Neural progenitor cell (in vitro differentiated cells): ENCODE data around the gene DPH3. TPM values are rescaled to one million over a fixed set of nuclear protein-coding genes. Genes with fewer than 3 reads are reported as not detected.

Source experiments
- DNase-seq: peaks from one replicate; pipeline ENCODE4 v3.0.0-alpha.2; 2016; ENCODE audit warnings: low spot score
- H2AFZ ChIP-seq: fragments of 200-600 bp; sonication (generic); replicated peaks from 2 replicates; pipeline ENCODE4 v1.6.1; 2016; ENCODE audit warnings: antibody characterized with exemption
- H3F3A ChIP-seq: fragments of 200-600 bp; sonication (generic); 2 replicates; pipeline ENCODE4 v1.6.1; 2016; ENCODE audit warnings: antibody characterized with exemption, low read depth
- H3K27ac ChIP-seq: fragments of 200-600 bp; sonication (generic); 2 replicates; pipeline ENCODE4 v1.5.1; 2016; ENCODE audit warnings: mild to moderate bottlenecking
- H3K27me3 ChIP-seq: fragments of 200-600 bp; sonication (generic); 2 replicates; pipeline ENCODE4 v1.6.1; 2016; ENCODE audit warnings: mild to moderate bottlenecking, moderate library complexity
- H3K36me3 ChIP-seq: fragments of 200-600 bp; sonication (generic); 2 replicates; pipeline ENCODE4 v1.5.1; 2016
- H3K4me1 ChIP-seq: fragments of 200-600 bp; sonication (generic); 2 replicates; pipeline ENCODE4 v1.6.1; 2016; ENCODE audit warnings: mixed run types
- H3K4me2 ChIP-seq: fragments of 200-600 bp; sonication (generic); 2 replicates; pipeline ENCODE4 v1.6.1; 2016
- H3K4me3 ChIP-seq: fragments of 200-600 bp; sonication (generic); 2 replicates; pipeline ENCODE4 v1.5.1; 2016
- H3K79me2 ChIP-seq: fragments of 200-600 bp; sonication (generic); 2 replicates; pipeline ENCODE4 v1.6.1; 2016; ENCODE audit warnings: low read depth
- H3K9ac ChIP-seq: fragments of 200-600 bp; sonication (generic); 2 replicates; pipeline ENCODE4 v1.6.1; 2016
- H3K9me3 ChIP-seq: fragments of 200-600 bp; sonication (generic); 2 replicates; pipeline ENCODE4 v1.5.1; 2016; ENCODE audit warnings: low read depth
- H4K20me1 ChIP-seq: fragments of 200-600 bp; sonication (generic); 2 replicates; pipeline ENCODE4 v1.6.1; 2016; ENCODE audit warnings: low read depth
- H3K27ac Mint-ChIP-seq: 3 replicates; pipeline ENCODE4 v1.8.0; 2021; ENCODE audit warnings: mixed read lengths
- H3K27me3 Mint-ChIP-seq: 2 replicates; pipeline ENCODE4 v1.8.0; 2022; ENCODE audit warnings: low read depth, mild to moderate bottlenecking, inconsistent platforms, moderate library complexity, mixed read lengths; ENCODE audit not compliant: insufficient read depth
- H3K36me3 Mint-ChIP-seq: 3 replicates; pipeline ENCODE4 v1.8.0; 2021; ENCODE audit warnings: mixed read lengths
- H3K4me1 Mint-ChIP-seq: 3 replicates; pipeline ENCODE4 v1.8.0; 2021; ENCODE audit warnings: mixed read lengths
- H3K4me3 Mint-ChIP-seq: 3 replicates; pipeline ENCODE4 v1.8.0; 2021; ENCODE audit warnings: mild to moderate bottlenecking, moderate library complexity, mixed read lengths
- H3K9me3 Mint-ChIP-seq: 3 replicates; pipeline ENCODE4 v1.8.0; 2020; ENCODE audit warnings: mixed read lengths
- EZH2 ChIP-seq: fragments of 200-600 bp; sonication (generic); IDR thresholded peaks from 2 replicates; pipeline ENCODE4 v1.6.1; 2017; ENCODE audit warnings: antibody characterized with exemption, mild to moderate bottlenecking, moderate library complexity
- EZH2phosphoT487 ChIP-seq: fragments of 200-600 bp; sonication (generic); IDR thresholded peaks from 2 replicates; pipeline ENCODE4 v1.6.1; 2017; ENCODE audit warnings: antibody characterized with exemption
- total RNA-seq: library from RNA; depleted of rRNA; stranded (reverse); fragments of >200 nt; gene quantifications from 2 replicates; pipeline ENCODE4 v1.2.3, GENCODE V29; 2015; ENCODE audit warnings: low replicate concordance
- TF ChIP-seq, protein P1 (sequence below): fragments of 200-600 bp; sonication (generic); IDR thresholded peaks from 2 replicates; pipeline ENCODE4 v1.5.1; 2017; ENCODE audit warnings: antibody characterized with exemption, mild to moderate bottlenecking

Gene DPH3
- total RNA-seq, 1 donor from 2014 or later = 31.2 TPM

GRCh38 chr3:16219777-16220176, 45.0 kb downstream of the DPH3 start:
- Mint-ChIP-seq H3K36me3 (no peaks in the 10 kb centered on the region), H3K27me3 (peaks cover 4% of the 10 kb centered on the region), H3K4me3 (no peak overlapping the region), H3K9me3 (no peaks in the 10 kb centered on the region), H3K4me1 (no peaks in the 10 kb centered on the region), H3K27ac (no peak overlapping the region)
- Histone ChIP-seq H3K9me3 (no peaks in the 10 kb centered on the region), H3F3A (no peaks in the 10 kb centered on the region), H3K4me2 (no peak overlapping the region), H3K79me2 (no peaks in the 10 kb centered on the region), H3K9ac (no peak overlapping the region), H2AFZ (no peak overlapping the region), H4K20me1 (no peaks in the 10 kb centered on the region), H3K27ac (no peak overlapping the region), H3K27me3 (no peaks in the 10 kb centered on the region), H3K4me1 (no peaks in the 10 kb centered on the region), H3K36me3 (no peaks in the 10 kb centered on the region), H3K4me3 (no peak overlapping the region)
- TF ChIP-seq EZH2phosphoT487 (no peak), EZH2 (no peak)
- TF ChIP-seq, protein P1, sequence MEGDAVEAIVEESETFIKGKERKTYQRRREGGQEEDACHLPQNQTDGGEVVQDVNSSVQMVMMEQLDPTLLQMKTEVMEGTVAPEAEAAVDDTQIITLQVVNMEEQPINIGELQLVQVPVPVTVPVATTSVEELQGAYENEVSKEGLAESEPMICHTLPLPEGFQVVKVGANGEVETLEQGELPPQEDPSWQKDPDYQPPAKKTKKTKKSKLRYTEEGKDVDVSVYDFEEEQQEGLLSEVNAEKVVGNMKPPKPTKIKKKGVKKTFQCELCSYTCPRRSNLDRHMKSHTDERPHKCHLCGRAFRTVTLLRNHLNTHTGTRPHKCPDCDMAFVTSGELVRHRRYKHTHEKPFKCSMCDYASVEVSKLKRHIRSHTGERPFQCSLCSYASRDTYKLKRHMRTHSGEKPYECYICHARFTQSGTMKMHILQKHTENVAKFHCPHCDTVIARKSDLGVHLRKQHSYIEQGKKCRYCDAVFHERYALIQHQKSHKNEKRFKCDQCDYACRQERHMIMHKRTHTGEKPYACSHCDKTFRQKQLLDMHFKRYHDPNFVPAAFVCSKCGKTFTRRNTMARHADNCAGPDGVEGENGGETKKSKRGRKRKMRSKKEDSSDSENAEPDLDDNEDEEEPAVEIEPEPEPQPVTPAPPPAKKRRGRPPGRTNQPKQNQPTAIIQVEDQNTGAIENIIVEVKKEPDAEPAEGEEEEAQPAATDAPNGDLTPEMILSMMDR = no peak
- no peak for DNase-seq

GRCh38 chr3:16216373-16216935, 48.3 kb downstream of the DPH3 start:
- H3K27ac Mint-ChIP-seq = no peak overlapping the region
- no peak overlapping the region for H3K9ac ChIP-seq
- no peak for DNase-seq
- no peaks in the 10 kb centered on the region for H3K27me3 ChIP-seq
- H3K79me2 ChIP-seq = no peaks in the 10 kb centered on the region
- no peaks in the 10 kb centered on the region for H4K20me1 ChIP-seq
- no peaks in the 10 kb centered on the region for H3F3A ChIP-seq
- H3K27ac ChIP-seq = no peak overlapping the region
- no peak for TF ChIP-seq EZH2phosphoT487
- TF ChIP-seq, protein P1 = no peak
- TF ChIP-seq EZH2 = no peak
- no peak overlapping the region for H3K4me2 ChIP-seq
- no peaks in the 10 kb centered on the region for H3K36me3 Mint-ChIP-seq
- H3K4me3 ChIP-seq = no peak overlapping the region
- H3K4me1 ChIP-seq = no peaks in the 10 kb centered on the region
- H3K9me3 ChIP-seq = no peaks in the 10 kb centered on the region
- H3K9me3 Mint-ChIP-seq = no peaks in the 10 kb centered on the region
- H3K36me3 ChIP-seq = no peaks in the 10 kb centered on the region
- no peaks in the 10 kb centered on the region for H3K4me1 Mint-ChIP-seq
- no peak overlapping the region for H2AFZ ChIP-seq
- H3K27me3 Mint-ChIP-seq = no peaks in the 10 kb centered on the region
- H3K4me3 Mint-ChIP-seq = no peak overlapping the region

DNA sequence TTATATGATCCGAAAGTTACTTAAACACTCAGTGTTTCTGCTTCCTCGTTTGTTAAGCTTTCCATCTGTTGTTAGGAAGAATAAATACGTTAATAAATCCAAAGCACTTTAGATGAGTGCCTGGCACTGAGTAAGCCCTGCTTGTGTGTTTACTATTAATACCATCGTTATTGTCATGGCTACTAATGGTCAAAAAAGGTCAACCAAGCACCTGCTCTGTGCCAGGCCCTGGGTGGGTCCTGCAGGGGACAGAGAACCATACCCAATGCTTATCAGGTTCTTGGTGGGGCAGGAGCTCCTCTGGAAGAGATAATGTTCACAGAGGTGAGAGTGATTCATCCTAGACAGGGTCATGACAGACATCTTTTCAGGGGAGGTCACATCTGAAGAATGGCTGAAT, 50.4 kb downstream of the DPH3 start:
- Histone ChIP-seq H3K4me1 (no peaks in the 10 kb centered on the region), H3K9me3 (no peaks in the 10 kb centered on the region), H3F3A (no peaks in the 10 kb centered on the region), H3K27ac (no peak overlapping the region), H2AFZ (no peak overlapping the region), H3K9ac (no peak overlapping the region), H3K36me3 (no peaks in the 10 kb centered on the region), H4K20me1 (no peaks in the 10 kb centered on the region), H3K27me3 (no peaks in the 10 kb centered on the region), H3K4me3 (no peak overlapping the region), H3K79me2 (no peaks in the 10 kb centered on the region), H3K4me2 (no peak overlapping the region)
- no peaks in the 10 kb centered on the region for H3K27me3 Mint-ChIP-seq
- H3K36me3 Mint-ChIP-seq = no peaks in the 10 kb centered on the region
- TF ChIP-seq, protein P1 = no peak
- TF ChIP-seq EZH2phosphoT487 = no peak
- no peak for TF ChIP-seq EZH2
- H3K4me1 Mint-ChIP-seq = no peaks in the 10 kb centered on the region
- no peaks in the 10 kb centered on the region for H3K9me3 Mint-ChIP-seq
- H3K4me3 Mint-ChIP-seq = no peak overlapping the region
- DNase-seq = no peak
- H3K27ac Mint-ChIP-seq = no peak overlapping the region
